CD4-positive, alpha-beta T cell treated with Interleukin-10 for 1 hour (primary cell): Measurements from ENCODE around the gene ZP2.
"Not testable (repeated sequence)": the region's sequence is repeated elsewhere in the genome, so short reads cannot be mapped to it uniquely, and the experiment has no call there.

Experiments used
- DNase-seq: peaks from one replicate; pipeline ENCODE4 v3.0.0-alpha.2; 2020

The ZP2 gene

GRCh38 chr16:21169249-21169981, 42.0 kb downstream of the ZP2 start:
- DNase-seq = no peak

- DNase-seq = no peak
These were observed 43.3 kb downstream of the ZP2 start for GRCh38 chr16:21167929-21168602.

GRCh38 chr16:21167360-21167759, 44.0 kb downstream of the ZP2 start:
- DNase-seq = no peak

- DNase-seq = no peak
These were observed 44.8 kb downstream of the ZP2 start for GRCh38 chr16:21166561-21166961.

- no peak for DNase-seq
These were observed 46.7 kb downstream of the ZP2 start for GRCh38 chr16:21164521-21165168.

GRCh38 chr16:21163576-21163975, 47.8 kb downstream of the ZP2 start:
- no peak for DNase-seq

- DNase-seq = no peak
These were observed 48.7 kb downstream of the ZP2 start for GRCh38 chr16:21162661-21163151.

- no peak for DNase-seq
These were observed 50.2 kb downstream of the ZP2 start for GRCh38 chr16:21161211-21161610.

GRCh38 chr16:21160276-21160675, 51.1 kb downstream of the ZP2 start:
- DNase-seq = no peak

GRCh38 chr16:21159281-21159951, 52.0 kb downstream of the ZP2 start:
- DNase-seq = peak; percentile 3

- peak; percentile 68 for DNase-seq
These were observed 52.9 kb downstream of the ZP2 start, which contains the start of gene LDAF1 for GRCh38 chr16:21158208-21159110. Gene LDAF1, plus strand, starts transcription at chr16:21158674. Its CDS starts 2,509 bp downstream, at chr16:21161183.

GRCh38 chr16:21157632-21158031, 53.7 kb downstream of the ZP2 start:
- no peak for DNase-seq

- peak; percentile 25 for DNase-seq
These were observed 54.5 kb downstream of the ZP2 start for GRCh38 chr16:21156767-21157467.

GRCh38 chr16:21156011-21156410, 55.4 kb downstream of the ZP2 start:
- DNase-seq = not testable (repeated sequence)

GRCh38 chr16:21153124-21153729, 58.1 kb downstream of the ZP2 start:
- not testable (repeated sequence) for DNase-seq

- DNase-seq = not testable (repeated sequence)
These were observed 59.0 kb downstream of the ZP2 start for GRCh38 chr16:21152160-21153030.

GRCh38 chr16:21150375-21151001, 60.9 kb downstream of the ZP2 start, which contains the start of gene DNAH3:
Gene DNAH3, minus strand, starts transcription at chr16:21150846. Its CDS starts 527 bp downstream, at chr16:21150319.
- DNase-seq = no peak
